HG03045 (cell line): ENCODE measurements around the gene OPN4.

Experiments
- ATAC-seq: cut with Tn5 transposase; IDR thresholded peaks from one replicate; pipeline ENCODE4 v1.9.1; 2021; ENCODE audit warnings: mild to moderate bottlenecking, moderate library complexity; ENCODE audit not compliant: unreplicated experiment

OPN4 gene

GRCh38 chr10:86677374-86677773 is 23.0 kb downstream of the OPN4 start:
- ATAC-seq, result no peak

- ATAC-seq, result no peak
These were observed 24.8 kb downstream of the OPN4 start for GRCh38 chr10:86678999-86679792.

- ATAC-seq, result no peak
These were observed 26.7 kb downstream of the OPN4 start for GRCh38 chr10:86681047-86681446.

- ATAC-seq, result no peak
These were observed 27.5 kb downstream of the OPN4 start for GRCh38 chr10:86681722-86682386.

DNA sequence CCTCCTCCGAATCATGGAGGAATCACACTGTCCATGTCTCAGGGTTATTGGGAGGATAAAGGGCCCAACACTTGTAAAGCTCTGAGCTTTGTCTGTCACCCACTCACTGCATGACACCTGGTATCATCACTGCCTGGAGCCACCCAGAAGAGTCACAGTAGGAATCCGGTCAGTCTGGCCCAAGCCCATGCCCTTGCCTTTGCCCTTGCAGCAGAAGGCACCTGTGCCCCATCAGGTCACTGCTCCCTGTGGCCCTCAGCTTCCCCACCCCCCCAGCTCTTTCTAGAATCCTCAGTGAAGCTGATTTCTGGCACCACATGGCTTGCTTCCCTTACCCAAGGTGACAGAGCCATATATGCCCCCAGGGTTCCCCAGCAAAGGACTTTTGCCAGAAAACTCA is 28.3 kb downstream of the OPN4 start:
- ATAC-seq, result no peak

GRCh38 chr10:86684331-86685097 is 30.2 kb downstream of the OPN4 start:
- ATAC-seq, result no peak

- no peak for ATAC-seq
These were observed 31.1 kb downstream of the OPN4 start for GRCh38 chr10:86685416-86685815.

DNA sequence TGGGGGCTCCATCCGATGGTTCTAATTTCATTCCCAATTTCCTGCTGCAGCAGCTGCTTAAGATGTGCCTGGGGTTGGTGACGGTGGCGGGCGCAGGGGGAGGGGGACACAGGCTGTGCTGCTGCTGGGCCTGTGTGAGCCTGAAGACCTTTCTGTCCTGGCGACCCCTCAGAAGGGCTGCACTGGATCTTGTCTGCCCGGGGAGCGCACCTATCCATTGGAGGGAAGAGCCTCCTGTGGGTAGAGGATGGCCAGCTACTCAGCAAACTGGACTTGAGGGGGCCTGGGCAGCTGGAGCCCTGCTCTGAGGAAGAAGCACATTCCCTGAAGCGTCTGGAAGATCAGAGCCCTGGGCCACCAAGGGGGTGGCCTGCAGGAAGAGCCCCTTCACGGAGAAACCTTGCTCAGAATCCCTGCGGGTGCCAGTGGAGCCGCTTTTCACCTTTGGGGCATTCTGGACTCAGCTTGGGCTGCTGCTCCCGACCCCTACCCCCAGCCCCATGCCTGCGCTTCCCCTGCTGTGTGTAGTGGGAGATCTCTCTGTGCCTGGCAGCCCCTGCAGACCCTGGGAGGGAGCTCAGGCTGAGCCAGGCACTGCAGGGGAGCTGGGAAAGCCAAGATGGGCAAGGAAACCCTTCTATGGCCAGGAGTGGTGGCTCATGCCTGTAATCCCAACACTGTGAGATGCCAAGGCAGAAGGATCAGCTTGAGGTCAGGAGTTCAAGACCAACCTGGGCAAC is 31.7 kb downstream of the OPN4 start:
- ATAC-seq, result no peak

DNA sequence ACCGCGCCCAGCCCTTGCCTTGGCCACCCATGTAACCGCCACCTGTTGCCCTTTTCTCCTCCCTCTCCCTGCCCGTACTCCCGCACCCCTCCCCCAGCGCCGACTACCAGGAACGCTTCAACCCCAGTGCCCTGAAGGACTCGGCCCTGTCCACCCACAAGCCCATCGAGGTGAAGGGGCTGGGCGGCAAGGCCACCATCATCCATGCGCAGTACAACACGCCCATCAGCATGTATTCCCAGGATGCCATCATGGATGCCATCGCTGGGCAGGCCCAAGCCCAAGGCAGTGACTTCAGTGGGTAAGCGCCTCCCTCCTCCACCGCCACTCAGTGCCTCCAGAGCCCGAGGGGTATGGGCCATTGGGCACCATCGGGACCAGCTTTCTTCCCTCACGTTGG is 32.6 kb downstream of the OPN4 start:
- no peak for ATAC-seq

GRCh38 chr10:86687750-86688149 is 33.4 kb downstream of the OPN4 start:
- ATAC-seq, result no peak

DNA sequence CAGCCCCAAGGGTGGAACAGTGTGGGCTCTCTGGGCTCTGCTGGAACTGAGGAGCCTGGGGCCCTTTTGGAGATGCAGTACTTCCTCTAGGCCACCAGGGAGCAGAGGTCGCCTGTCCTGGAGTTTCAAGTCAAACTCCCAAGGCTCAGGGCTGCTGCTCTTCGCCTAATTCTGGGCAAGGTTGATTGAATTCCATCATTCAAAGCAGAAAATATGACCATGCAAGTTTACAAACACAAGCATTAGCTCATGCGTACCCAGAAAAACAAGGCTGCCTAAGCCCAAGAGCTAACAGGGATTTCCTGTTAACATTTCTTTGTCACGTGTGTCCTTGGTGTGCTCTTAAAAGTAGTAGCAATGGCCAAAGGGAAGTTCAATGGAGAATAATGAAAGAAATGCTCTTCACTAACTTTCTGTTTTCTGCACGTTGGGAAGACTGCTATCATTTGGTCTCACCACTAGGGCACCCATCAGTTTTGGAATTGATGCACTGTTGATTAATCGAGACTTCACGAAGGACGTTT is 34.1 kb downstream of the OPN4 start:
- peak; percentile 61 for ATAC-seq

DNA sequence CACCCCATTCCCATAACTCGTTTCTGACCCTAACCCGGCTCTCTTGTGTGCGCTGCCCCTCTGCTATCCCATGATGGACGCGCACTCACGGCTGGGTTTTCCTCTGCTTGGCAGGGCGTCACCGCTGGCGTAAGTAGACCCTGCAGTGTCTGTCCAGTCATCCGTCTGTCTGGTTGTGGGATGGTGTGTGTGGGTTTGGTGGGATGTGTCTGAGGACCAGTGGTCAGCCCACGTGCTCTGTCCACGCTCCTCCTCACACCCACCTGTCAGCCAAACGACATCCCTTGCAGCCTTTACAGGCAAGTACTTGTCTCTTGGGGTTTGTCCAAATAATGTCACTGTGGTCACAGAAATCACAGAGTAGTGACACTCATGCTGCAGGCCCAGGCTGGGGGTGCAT is 34.8 kb downstream of the OPN4 start:
- no peak for ATAC-seq

DNA sequence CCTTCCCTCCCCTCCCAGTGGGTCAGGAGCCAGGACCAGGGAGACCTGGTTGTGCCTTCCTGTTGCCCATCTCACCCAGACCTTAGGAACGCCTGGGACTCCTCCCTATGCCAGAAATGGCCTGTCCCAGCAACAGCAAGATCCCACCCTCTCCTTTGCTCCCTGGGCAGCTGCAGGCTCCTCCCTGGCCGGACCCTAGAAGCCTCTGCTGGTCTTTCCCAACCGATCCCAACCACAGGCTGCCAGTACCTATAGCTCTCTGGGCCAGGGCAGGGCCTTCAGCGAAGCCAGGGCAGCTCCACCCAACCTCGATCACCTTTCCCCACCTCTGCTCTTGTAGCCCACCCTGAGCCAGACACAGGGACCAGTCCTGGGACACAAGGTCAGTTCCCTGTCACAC is 35.9 kb downstream of the OPN4 start:
- ATAC-seq, result no peak

DNA sequence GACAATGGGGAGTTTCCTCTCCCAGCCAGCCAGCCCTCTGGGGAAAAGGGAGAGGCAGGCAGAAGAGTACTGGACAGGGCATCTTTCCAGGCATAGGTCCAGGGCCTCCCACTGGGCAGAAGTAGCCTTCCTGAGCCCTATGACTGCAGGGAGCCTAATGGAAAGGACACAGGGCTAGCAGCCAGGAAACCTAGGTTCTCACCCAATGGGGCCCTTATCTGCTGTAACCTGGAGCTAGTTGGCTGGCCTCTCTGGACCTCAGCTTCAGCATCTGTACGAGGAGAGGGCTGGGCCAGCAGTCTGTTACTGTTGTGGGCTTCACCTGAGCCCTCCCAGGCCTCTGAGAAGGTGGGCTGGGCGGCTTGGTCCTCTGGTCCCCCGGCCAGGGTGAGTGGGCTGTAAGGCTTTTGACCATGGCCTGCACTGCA is 36.3 kb downstream of the OPN4 start:
- ATAC-seq, result no peak

DNA sequence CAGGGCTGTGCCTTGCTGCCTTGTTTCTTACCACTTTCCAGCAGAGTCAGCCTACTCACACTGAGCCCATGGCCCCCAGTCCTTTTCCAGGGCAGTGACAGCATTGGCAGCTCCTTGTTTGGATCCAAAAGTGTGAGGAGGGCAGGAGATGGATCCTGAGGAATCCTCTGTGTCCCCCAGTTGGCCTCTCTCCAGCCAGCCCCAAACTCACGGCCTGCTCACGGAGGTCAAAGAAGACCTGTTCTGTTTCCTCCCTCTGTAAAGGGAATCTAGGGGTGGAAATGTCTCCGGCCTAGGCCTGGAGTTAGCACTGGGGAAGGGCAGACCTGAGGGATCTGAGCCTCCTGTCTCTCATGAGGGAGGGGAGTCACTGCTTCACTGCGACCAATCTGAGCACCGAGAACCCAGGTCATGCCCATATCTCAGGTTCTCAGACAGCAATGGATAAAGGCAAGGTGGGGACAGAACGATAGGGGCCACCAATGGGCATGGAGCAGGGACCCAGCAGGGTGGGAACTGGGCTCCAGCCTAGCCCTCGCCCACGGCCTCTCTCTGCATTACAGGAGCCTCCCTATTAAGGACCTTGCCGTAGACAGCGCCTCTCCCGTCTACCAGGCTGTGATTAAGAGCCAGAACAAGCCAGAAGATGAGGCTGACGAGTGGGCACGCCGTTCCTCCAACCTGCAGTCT is 37.1 kb downstream of the OPN4 start:
- ATAC-seq, result no peak

GRCh38 chr10:86692023-86692514 is 37.7 kb downstream of the OPN4 start:
- ATAC-seq, result no peak

- no peak for ATAC-seq
These were observed 38.3 kb downstream of the OPN4 start for GRCh38 chr10:86692664-86693063.

DNA sequence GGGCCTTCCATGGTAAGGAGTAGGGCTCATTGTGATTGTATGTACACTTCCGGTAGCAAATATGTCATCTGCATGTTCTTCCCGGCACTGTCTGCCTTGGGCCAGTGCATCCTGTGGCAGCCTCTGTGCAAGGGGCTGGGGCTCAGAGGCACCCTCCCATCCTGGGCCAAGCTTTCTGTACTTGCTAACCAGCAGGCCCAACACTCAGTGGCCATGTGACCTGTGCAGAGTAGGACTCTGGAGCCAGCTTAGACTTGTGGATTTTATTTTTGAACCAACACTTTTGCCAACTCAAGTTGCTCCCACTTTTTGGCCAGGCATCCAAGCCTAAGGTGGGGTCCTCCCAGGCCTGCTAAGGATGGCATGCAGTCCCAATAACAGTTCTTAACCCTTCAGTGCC is 38.9 kb downstream of the OPN4 start:
- no peak for ATAC-seq

DNA sequence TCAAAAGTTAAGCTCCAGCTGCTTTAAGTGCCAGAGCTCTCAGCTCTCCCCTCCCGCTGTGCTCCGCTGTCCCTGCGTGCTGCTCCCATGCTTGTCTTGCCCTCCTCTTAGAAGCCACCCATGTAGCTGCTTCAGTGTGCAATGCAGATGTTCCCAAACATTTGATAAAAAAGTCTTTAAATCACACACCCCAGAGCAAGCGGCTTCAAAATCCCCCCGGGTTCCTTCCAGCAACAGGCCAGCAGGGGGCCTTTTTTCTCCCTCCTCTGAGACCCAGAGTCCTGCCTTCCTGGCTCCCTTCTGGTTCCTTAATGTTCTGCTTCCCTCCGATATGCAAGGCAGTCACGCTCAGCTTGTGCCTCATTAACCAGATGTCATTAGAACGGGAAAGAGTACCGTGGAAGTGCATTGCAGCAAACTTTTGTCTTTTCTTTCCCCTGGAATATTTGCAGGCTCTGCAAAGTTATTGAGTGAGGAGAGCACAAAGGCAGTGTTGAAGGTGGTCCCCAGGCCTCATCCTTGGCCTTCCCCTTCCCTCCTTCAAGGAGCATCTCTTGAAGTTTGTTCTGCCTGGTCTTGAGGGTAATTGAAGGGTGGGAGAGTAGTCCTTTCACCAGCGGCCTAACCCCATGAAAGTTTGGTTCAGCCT is 39.5 kb downstream of the OPN4 start:
- ATAC-seq, result no peak
